Sigmoid colon (tissue), 4 donors: ENCODE results near the gene LCN1.

Source experiments
- CTCF ChIP-seq, 4 experiments: fragments of 450-650 bp in 3 of 4; fragments of 200-600 bp in 1 of 4; IDR thresholded peaks; one replicate each; pipeline ENCODE4 v1.5.1; 2016 to 2019; ENCODE audit warnings: antibody characterized with exemption in 4 of 4, mild to moderate bottlenecking in 3 of 4, moderate library complexity in 2 of 4
- POLR2A ChIP-seq, 2 donors: fragments of 450-650 bp; IDR thresholded peaks; one replicate each; pipeline ENCODE4 v1.6.1; 2016; ENCODE audit warnings: antibody characterized with exemption in 2 of 2, mild to moderate bottlenecking in 2 of 2, moderate library complexity in 2 of 2
- POLR2AphosphoS5 ChIP-seq, 4 donors: sonication (generic); formaldehyde crosslinking; IDR thresholded peaks; one replicate each; pipeline ENCODE4 v1.6.1; 2017; ENCODE audit warnings: antibody characterized with exemption in 4 of 4

DNA sequence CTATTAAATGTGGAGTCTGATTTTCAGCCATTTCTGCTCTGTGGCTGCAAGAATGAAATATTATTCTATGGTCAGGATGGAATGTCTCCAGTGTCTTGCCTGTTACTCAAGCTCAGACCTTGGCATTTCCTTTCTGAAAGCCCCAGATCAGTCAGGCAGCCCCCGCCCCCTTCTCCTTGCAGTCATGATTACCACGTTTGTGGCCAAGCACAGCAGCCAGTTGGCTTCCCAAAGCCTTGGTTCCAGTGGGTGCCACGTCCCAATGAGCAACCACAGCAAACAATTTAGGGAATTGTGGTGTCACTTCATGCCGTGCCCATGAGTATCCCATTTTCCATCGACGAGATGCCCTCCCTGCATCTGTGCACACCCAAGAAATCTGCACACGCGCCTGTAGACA, 15.0 kb downstream of the LCN1 start:
- no peak for TF ChIP-seq CTCF (IDR thresholded peaks at IDR 0.05)
- TF ChIP-seq POLR2AphosphoS5 (IDR thresholded peaks at IDR 0.05): no peak
- TF ChIP-seq POLR2A (IDR thresholded peaks at IDR 0.05): no peak
